HCT116 (cell line): Measurements from ENCODE around the gene AQP6.

Experiments used
- CTCF ChIP-seq, 3 experiments: fragments of 200-600 bp in 1 of 3; sonication (generic) in 1 of 3; IDR thresholded peaks in 2 of 3; conservative IDR thresholded peaks in 1 of 3; 2 replicates each; pipeline ENCODE4 v1.5.1; 2012 to 2017; ENCODE audit warnings: low read depth in 2 of 3, low read length in 2 of 3, antibody characterized with exemption in 1 of 3, borderline replicate concordance in 1 of 3, control low read depth in 1 of 3, mild to moderate bottlenecking in 1 of 3, mixed read lengths in 1 of 3, mixed run types in 1 of 3, moderate library complexity in 1 of 3; ENCODE audit not compliant: insufficient read depth in 1 of 3
- EGR1 ChIP-seq: IDR thresholded peaks from 2 replicates; pipeline ENCODE4 v1.6.1; 2012; ENCODE audit warnings: low read depth
- POLR2A ChIP-seq: IDR thresholded peaks from 2 replicates; pipeline ENCODE4 v1.7.0; 2011; ENCODE audit warnings: borderline replicate concordance; ENCODE audit not compliant: insufficient read depth, insufficient read length; ENCODE audit errors: extremely low read depth
- POLR2AphosphoS5 ChIP-seq: IDR thresholded peaks from 2 replicates; pipeline ENCODE4 v1.6.1; 2011; ENCODE audit warnings: mild to moderate bottlenecking, low read depth, low read length, moderate library complexity
- REST ChIP-seq: IDR thresholded peaks from 2 replicates; pipeline ENCODE4 v1.6.1; 2012; ENCODE audit warnings: low read depth

- TF ChIP-seq REST (no peak), POLR2A (no peak), EGR1 (no peak), POLR2AphosphoS5 (no peak), CTCF (IDR thresholded peaks at IDR 0.05 in 2 of 3, conservative IDR thresholded peaks at IDR 0.05 in 1 of 3; ENCODE audit: borderline replicate concordance in 1 of 3, insufficient read depth in 1 of 3, low read depth in 2 of 3, low read length in 2 of 3) (no peak)
Observed at GRCh38 chr12:49932023-49932422, 40.7 kb upstream of the AQP6 start.
